ENCODE measurements around the gene PLXNB2.

PLXNB2 gene

GRCh38 chr22:50225200-50225969 lies 82.1 kb downstream of the PLXNB2 start:
- DNase-seq, result no peak

Measured in NCI-H748 treated with DMSO at 0.1 percent for 48 hours (cell line).